IPS-18c (cell line): Measurements from ENCODE around the gene PPP6R3.
"Not testable (repeated sequence)": the region's sequence is repeated elsewhere in the genome, so short reads cannot be mapped to it uniquely, and the experiment has no call there.

Experiments
- H3K4me3 ChIP-seq: 2 replicates; pipeline ENCODE4 v1.7.0; 2013; ENCODE audit warnings: low read depth, mild to moderate bottlenecking, low read length, moderate library complexity; ENCODE audit not compliant: insufficient read depth
- H3K9me3 ChIP-seq: one replicate; pipeline ENCODE4 v1.6.1; 2013; ENCODE audit warnings: mild to moderate bottlenecking, low read length, moderate library complexity; ENCODE audit not compliant: control insufficient read depth, insufficient read depth

The PPP6R3 gene

DNA sequence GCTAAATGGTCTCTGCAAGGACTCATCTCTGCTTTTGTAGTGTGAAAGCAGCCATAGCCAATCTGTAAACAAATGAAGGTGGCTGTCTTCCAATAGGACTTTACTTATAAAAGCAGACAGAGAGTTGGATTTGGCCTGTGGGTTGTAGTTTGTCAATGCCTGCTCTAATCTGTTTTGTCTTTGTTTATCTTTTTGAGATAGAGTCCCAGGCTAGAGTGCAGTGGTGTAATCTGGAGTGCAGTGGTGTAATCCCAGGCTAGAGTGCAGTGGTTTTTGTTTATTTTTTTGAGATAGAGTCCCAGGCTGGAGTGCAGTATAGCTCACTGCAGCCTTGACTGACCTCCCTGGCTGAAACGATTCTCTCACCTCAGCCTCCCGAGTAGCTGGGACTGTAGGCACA is 8.6 kb downstream of the PPP6R3 start:
- H3K9me3 ChIP-seq = no peaks in the 10 kb centered on the region
- H3K4me3 ChIP-seq = no peak overlapping the region

DNA sequence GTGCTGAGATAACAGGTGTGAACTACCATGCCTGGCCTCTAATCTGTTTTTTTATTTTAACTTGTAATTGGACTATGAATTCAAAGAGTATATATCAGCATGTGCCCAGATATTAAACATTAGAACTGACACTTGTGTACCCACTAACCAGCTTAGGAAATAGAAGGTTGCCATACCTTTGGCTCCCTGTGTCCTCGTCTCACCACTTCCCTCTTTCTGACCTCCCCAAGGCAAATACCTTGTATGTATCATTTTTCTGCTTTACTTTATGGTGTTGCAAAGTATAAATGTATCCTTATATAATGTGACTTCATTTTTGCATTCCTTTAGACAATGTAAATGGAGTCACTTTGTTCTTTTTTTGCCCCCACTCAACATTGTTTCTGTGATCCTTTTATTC is 9.1 kb downstream of the PPP6R3 start:
- H3K9me3 ChIP-seq = no peaks in the 10 kb centered on the region
- no peak overlapping the region for H3K4me3 ChIP-seq

DNA sequence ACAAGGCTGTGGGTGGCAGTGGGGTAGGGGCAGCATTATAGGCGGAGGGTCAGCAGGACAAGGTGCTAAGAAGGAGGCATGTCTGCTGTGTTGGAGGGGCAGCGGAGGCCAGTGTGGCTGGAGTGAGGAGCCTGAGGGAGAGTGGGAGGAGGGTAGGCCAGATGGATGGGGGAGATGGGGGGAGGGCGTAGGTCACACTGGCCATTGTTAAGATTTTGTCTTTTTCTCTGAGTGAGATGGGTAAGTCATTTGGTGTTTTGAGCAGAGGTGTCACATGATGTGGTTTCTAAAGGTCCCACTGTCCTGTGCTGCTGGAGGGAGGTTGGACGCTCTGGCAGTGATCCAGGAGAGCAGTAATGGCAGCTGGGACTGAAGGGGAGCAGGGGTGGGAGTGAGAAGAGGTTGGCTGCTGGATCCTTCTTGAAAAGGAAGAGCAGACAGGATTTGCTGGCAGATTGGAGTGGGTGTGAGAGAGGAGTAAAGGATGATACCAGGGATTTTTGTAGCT is 9.8 kb downstream of the PPP6R3 start:
- Histone ChIP-seq H3K4me3 (no peak overlapping the region), H3K9me3 (no peaks in the 10 kb centered on the region)

DNA sequence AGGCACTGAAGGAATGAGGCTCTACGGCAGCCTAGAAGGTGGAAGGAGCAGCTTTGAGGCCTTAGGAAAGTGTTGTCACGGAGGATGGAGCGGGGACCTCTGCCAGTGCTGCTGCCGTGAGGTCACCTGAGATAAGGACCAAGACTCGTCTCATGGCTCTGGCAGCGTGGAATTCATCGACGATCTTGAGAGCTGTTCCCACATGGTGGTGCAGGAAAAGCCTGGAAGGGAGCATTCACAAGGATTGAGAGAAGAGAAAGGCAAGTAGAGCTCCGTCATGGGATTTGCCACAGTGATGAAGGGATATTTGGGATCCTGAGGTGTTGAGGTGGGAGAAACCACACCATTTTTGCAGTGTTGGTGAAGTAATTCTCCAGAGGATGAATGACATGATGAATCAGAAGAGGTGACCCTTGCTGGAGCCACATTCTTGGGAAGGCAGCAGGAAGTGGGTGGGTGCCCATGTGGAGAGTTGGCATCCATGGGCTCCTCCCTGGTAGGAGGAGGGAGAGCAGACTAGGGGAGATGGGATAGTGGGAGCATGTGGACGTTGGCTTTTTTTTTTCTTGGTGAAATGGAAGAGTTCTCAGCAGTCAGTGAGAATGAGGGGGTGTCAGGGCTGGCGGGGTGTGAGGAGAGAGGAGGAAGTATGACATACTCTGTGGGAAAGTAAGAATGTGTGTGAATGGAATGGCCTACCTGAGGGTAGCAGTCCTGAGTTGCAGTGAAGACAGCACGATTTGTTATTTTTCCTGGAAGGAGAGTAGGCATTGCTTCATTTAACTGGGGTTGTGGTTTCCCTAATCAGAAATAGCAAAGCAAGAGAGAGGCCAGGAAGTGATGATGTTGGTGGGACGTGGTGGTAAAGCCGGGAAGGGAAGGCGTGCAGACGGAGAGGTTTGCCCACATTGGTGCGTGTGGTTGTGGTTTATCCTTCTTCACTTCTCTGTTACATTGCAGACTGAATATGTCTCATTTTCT is 11.1 kb downstream of the PPP6R3 start:
- H3K4me3 ChIP-seq = no peak overlapping the region
- H3K9me3 ChIP-seq = no peaks in the 10 kb centered on the region

DNA sequence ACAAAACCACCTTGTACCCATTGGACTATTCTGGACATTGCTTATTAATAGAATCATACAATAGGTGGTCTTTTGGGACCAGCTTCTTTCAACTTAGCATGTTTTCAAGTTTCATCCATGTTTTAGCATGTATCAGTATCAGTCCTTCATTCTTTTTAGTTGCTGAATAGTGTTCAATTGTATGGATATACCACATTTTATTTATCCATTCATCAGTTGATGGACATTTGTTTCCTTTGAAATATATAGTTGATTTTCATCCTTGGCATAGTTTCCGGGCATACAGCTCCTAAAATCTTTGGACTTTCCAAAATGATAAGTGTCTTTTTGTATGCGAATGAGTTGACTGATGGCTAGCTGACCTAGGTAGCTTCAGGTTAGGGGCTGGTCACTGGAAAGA is 12.2 kb downstream of the PPP6R3 start:
- H3K4me3 ChIP-seq = no peak overlapping the region
- H3K9me3 ChIP-seq = no peaks in the 10 kb centered on the region

DNA sequence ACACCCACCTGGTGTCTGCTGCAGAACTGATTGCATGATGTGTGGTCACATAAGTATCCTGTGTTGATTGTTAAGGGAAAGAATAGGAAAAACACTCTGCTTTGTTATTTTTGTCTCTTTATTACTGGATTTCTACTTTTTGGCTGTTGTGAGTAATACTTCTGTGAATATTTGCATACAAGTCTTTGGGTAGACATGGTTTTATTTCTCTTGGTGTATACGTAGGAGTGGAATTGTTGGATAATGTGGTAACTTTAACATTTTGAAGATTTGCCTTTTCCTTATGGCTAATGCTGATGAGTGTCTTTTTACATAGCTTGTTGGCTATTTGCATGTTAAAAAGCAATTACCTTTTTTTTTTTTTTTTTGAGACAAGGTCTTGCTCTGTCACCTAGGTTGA is 13.1 kb downstream of the PPP6R3 start:
- Histone ChIP-seq H3K4me3 (no peak overlapping the region), H3K9me3 (no peaks in the 10 kb centered on the region)

DNA sequence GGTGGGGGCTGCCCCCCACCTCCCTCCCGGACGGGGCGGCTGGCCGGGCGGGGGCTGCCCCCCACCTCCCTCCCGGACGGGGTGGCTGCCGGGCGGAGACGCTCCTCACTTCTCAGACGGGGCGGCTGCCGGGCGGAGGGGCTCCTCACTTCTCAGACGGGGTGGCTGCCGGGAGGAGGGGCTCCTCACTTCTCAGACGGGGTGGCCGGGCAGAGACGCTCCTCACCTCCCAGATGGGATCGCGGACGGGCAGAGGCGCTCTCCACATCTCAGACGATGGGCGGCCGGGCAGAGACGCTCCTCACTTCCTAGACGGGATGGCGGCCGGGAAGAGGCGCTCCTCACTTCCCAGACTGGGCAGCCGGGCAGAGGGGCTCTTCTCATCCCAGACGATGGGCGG is 15.1 kb downstream of the PPP6R3 start:
- not testable (repeated sequence) for H3K4me3 ChIP-seq, H3K9me3 ChIP-seq

DNA sequence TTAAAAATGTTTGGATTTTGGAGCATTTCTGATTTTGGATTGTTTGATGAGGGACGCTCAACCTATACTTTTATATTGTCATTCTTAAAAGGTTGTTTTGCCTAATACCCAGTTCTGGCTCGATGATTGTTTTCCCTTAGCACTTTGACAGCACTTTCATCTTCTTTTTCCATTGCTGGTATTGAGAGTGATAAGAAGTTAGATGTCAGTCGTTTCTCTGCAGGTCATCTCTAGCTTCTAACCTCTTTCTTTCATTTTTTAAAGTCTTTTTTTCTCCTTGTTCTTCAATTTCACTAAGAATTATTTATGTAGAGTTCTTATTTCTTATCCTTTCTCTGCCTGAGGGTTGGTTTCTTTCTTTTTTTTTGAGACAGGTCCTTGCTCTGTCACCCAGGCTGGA is 18.8 kb downstream of the PPP6R3 start:
- Histone ChIP-seq H3K4me3 (no peak overlapping the region), H3K9me3 (peaks cover 2% of the 10 kb centered on the region)

DNA sequence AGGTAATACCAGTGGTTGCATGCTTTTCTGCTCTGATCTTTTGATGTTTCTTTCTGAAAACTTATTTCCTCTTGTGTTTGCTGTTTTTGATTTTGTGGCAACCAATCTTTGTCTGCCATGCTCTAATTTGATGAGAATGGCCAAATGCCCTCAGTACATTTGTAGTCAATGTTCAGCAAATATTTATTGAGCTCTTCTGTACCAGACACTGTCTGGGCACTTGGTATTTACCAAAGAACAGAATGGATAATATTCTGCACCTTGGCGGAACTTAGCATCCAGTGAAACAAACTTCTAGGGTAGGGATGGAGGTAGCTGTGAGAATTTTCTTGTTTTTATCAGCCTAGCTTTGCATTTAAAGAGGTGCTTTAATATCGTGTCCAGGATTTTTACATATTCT is 19.6 kb downstream of the PPP6R3 start:
- no peak overlapping the region for H3K4me3 ChIP-seq
- H3K9me3 ChIP-seq = peaks cover 2% of the 10 kb centered on the region

DNA sequence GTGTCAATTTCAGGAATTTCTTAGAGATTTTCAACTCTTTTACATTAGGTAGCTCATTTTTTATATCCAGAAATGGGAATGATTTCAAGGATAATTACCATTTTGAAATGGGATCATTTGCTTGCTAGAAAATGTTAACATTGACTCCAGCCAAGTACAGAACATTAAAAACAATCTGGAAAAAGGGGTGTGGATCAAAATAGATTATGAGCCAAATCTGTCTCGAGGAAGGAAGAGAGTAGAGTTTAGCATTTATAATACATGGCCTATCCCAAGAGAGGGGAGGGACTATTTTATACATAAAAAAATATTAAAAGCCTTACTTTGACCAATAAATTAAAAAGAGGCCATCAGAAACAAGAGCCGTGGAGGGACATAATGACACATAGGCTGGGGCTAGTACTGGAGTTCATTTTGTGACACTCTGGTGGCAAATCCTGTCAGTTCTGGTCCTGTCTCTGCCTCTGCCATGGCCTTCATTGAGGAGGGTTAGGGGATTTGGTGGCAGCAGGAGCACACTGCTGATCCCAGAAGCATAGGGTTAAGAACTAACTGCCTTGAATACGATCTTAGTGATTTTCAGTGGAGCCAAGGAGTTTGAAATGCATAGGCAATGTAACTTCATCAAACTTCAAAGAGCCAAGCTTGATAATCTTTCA is 20.4 kb downstream of the PPP6R3 start:
- Histone ChIP-seq H3K4me3 (no peak overlapping the region), H3K9me3 (peaks cover 2% of the 10 kb centered on the region)

DNA sequence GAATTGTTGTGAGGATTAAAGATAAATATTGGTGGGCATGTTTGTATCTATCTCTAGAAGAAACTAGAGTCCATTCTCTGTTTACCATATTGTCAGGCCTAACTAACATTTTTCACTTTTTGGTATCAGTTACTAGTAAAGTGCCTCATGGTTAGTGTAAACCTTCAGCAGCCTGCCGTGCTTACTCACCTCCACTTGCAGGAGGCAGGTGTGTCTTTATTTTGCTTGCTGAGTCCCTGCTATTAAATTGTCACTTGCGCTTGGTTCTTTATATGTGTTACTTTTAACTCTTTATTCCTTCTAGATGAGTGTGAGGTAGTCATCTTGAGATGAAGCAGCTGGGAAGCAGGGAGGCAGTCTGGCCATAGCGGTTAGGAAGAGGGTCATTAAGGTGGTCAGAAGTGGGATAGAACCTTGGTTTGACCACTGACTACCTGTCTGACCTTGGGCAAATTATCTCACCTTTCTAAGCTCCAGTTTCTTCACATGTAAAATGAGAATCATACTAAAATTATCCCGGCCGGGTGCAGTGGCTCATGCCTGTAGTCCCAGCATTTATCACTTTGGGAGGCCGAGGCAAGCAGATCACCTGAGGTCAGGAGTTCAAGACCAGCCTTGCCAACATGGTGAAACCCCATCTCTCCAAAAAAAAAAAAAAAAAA is 21.2 kb downstream of the PPP6R3 start:
- Histone ChIP-seq H3K9me3 (peaks cover 2% of the 10 kb centered on the region), H3K4me3 (no peak overlapping the region)

DNA sequence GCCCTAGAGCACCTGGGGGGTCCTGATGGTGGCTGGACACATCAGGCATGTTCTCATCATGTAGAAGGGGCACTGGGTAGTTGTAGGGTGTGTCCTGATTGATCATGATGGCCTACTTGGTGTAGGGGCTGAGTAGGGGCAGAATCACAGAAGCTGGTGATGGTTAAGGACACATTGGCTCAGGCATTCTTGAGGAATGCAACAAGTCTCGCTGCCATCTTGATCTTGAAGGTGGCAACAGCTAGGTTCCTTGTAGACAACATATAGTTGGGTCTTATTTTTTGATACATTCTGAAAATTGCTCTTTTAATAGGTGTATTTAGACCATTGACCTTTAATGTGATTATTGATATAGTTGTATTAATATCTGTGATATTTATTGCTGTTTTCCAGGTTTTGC is 28.1 kb downstream of the PPP6R3 start:
- Histone ChIP-seq H3K4me3 (no peak overlapping the region), H3K9me3 (peaks cover 2% of the 10 kb centered on the region)

DNA sequence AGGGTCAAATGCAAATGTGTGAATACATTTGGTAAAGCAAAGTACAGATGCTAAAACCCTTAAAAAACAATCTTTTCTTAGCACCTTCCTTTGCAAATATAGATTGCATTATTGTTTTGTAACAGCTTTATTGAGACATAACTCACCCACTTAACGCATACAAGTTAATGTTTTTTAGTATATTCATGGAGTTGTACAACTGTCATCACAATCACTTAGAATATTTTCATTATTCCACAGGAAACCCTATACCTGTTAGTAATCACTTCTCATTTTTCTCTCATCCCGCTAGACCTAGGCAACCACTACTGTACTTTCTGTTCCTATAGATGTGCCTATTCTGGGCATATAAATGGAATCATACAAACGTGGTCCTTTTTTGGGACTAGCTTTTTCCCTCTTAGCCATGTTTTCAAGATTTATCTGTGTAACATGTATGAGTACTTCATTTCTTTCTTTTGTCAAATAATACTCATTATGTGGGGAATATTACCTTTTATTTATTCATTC is 34.7 kb downstream of the PPP6R3 start:
- no peaks in the 10 kb centered on the region for H3K9me3 ChIP-seq
- no peak overlapping the region for H3K4me3 ChIP-seq

DNA sequence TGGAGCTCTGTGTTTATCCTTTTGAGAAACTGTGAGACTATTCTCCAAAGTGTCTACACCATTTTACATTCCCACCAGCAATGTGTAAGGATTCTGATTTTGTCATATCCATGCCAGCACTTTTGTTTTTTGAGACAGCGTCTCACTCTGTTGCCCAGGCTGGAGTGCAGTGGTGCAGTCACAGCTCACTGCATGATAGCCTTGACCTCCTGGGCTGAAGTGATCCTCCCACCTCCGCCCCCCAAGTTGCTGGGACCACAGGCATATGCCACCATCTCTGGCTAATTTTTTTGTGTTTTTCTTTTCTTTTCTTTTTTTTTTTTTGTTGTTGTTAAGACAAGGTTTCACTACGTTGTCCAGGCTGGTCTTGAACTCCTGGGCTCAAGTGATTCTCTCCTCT is 35.3 kb downstream of the PPP6R3 start:
- Histone ChIP-seq H3K4me3 (no peak overlapping the region), H3K9me3 (no peaks in the 10 kb centered on the region)

DNA sequence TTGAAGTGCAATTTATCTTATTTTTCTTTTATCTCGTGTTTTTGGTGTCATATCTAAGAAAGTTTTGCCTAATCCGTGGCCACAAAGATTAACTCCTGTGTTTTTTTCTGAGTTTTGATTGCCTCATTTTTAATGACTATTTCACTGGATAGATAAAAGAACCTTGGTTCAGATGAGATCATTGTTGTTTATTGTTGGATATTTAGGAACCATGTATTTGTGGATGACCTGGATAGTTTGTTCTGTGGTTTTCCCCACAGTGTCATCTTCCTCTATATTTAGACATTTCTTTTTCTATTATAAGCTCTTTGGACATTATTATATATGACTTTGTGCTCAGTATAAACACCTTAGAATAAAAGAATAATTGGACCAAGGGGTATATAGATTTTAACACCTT is 37.2 kb downstream of the PPP6R3 start:
- Histone ChIP-seq H3K9me3 (no peaks in the 10 kb centered on the region), H3K4me3 (no peak overlapping the region)

DNA sequence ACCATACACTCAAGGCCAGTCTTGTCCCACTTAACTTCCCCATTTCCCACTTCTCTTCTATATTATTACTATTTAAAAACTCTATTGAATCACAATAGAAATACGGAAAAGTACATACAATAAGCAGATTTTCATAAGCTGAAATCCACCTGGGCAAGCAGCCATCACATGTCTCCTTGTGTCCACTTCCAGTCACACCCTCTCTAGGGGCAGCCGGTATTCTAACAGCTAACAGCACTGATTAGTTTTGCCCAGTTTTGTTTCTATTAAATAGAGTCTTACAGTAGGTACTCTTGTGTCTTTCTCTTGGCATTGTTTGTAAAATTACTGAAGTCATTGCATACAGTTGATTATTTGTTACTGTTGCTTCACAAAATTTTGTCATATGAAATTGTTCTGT is 37.8 kb downstream of the PPP6R3 start:
- Histone ChIP-seq H3K4me3 (no peak overlapping the region), H3K9me3 (no peaks in the 10 kb centered on the region)
